ENCODE measurements around the gene BRAT1.

Gene BRAT1

DNA sequence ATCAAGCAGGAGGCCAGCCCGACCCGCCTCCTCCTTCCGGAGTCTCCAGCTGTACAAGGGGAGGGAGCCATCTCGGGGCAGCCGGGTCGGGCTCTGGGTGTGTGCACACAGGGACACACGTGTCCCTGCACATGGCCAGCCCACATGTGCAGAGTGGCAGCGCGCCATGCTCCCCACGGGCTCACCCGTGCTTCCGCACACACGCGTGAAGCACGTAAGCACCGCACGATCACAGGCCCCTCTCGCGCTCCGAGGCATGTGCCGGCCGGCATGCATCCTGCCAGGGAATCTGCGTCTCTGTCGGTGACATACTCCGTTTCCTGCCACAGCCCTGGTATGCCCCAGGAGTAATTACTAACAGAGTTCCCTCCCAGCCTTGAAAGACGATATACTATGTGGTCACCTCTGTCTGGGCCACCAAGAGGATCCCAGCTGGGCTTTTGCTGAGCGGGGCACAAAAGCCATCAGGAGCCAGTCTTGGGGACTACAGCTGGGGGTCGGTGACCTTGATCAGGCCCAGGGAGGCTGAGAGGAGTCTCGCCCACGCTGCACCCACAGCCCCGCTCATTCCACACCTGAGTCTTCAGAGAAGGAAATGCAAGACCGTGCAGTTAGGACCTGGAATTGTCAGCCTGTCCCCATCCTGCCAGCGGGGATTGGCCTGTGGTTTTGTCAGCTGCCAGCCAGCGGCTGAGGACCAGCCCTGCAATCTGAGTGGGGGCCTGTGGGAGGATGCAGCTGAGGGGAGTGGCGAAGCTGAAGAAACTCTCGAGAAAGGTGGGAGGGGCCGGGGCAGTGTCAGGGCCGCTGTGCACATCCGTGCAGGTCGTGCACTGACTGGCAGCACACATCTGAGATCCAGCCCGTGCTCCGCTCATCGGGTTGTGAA is 46.8 kb downstream of the BRAT1 start:
- no peaks in the 10 kb centered on the region for H3K9me3 ChIP-seq (ENCODE audit: severe bottlenecking)
- H3K4me3 ChIP-seq (ENCODE audit: low read depth, low read length): no peak overlapping the region
- H3K27me3 ChIP-seq (ENCODE audit: insufficient read depth, low read depth, severe bottlenecking): no peaks in the 10 kb centered on the region
- TF ChIP-seq, protein P1, sequence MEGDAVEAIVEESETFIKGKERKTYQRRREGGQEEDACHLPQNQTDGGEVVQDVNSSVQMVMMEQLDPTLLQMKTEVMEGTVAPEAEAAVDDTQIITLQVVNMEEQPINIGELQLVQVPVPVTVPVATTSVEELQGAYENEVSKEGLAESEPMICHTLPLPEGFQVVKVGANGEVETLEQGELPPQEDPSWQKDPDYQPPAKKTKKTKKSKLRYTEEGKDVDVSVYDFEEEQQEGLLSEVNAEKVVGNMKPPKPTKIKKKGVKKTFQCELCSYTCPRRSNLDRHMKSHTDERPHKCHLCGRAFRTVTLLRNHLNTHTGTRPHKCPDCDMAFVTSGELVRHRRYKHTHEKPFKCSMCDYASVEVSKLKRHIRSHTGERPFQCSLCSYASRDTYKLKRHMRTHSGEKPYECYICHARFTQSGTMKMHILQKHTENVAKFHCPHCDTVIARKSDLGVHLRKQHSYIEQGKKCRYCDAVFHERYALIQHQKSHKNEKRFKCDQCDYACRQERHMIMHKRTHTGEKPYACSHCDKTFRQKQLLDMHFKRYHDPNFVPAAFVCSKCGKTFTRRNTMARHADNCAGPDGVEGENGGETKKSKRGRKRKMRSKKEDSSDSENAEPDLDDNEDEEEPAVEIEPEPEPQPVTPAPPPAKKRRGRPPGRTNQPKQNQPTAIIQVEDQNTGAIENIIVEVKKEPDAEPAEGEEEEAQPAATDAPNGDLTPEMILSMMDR (IDR thresholded peaks at IDR 0.05; ENCODE audit: low read depth, low read length): no peak
- DNase-seq: peak; percentile 53
- H3K27ac ChIP-seq: peak overlapping the region; percentile 59
- no peaks in the 10 kb centered on the region for H3K36me3 ChIP-seq

DNA sequence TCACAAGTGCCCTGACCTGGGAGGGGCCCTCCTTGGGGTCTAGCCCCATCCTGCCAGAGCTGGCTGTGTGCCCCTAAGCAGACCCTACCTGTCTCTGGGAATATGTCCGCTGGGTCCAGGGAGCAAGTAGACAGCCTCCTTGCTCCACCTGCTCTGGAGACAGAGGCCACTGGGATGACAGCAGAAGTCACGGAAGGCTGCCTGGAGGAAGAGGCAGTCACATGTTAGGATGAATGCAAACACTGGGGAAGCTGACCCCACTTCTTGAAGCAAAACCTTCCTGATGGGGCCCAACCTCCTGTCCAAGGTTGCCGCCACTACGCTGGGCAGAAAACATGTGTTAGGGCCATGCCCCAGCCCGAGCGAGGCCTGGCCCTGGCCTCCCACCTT is 47.4 kb downstream of the BRAT1 start:
- no peak overlapping the region for H3K4me3 ChIP-seq (ENCODE audit: low read depth, low read length)
- H3K27me3 ChIP-seq (ENCODE audit: insufficient read depth, low read depth, severe bottlenecking): no peaks in the 10 kb centered on the region
- DNase-seq: no peak
- no peaks in the 10 kb centered on the region for H3K9me3 ChIP-seq (ENCODE audit: severe bottlenecking)
- H3K27ac ChIP-seq: no peak overlapping the region
- TF ChIP-seq, protein P1 (IDR thresholded peaks at IDR 0.05; ENCODE audit: low read depth, low read length): no peak
- no peaks in the 10 kb centered on the region for H3K36me3 ChIP-seq

DNA sequence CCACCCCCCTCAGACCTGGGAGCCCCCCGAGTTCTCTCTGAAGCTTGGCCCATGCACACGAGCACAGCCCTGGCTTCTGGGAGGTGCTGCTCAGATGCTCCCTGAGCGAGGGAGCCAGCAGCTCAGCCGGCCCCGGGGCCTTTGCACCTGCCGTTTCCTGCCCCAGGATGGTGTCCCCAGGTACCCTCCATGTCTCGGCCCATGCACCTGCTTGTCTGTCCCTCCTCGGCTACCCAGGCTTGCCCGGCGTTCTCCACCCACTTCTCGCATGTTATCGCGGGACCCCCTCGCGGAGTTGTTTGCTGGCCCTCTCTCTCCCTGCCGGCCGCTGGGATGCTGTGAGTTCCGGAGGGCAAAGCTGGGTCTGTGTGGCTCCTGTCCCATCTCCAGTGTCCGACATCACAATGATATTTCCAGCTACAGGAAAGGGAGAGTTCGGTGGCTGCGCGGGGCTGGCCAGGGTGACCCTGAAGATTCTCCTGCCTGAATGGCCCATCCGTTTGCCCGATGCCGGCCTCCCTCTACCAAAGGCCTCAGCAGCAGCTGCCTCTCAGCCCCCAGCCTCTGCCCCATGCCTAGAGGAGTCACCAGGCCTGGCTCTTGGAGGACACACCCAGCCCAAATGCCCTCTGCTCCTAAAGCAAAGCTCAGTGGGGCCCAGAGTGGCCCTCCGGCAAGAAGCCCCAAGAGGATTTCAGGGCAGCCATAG is 48.0 kb downstream of the BRAT1 start:
- H3K9me3 ChIP-seq (ENCODE audit: severe bottlenecking): no peaks in the 10 kb centered on the region
- H3K4me3 ChIP-seq (ENCODE audit: low read depth, low read length): no peak overlapping the region
- no peak for DNase-seq
- H3K27me3 ChIP-seq (ENCODE audit: insufficient read depth, low read depth, severe bottlenecking): no peaks in the 10 kb centered on the region
- H3K27ac ChIP-seq: no peak overlapping the region
- no peaks in the 10 kb centered on the region for H3K36me3 ChIP-seq
- TF ChIP-seq, protein P1 (IDR thresholded peaks at IDR 0.05; ENCODE audit: low read depth, low read length): no peak

DNA sequence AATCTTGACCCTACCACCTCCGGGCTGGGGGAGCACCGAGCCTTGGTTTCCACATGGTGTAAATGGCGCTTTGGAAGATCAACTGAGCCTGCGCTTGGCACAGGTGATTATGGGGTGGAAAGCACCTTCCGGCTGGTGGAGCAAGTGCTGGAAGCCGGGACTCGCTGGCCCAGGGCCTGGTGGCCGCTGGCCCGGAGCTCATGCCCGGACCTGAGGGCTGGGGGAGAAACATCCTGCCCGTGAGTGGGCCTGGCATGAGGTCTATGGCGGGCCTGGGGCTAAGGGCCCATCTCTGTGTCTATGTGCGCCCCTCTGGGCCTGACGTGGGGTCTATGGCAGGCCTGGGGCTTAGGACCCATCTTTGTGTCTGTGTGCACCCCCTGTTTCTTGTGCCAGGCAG is 49.9 kb downstream of the BRAT1 start:
- DNase-seq: no peak
- Histone ChIP-seq H3K4me3 (ENCODE audit: low read depth, low read length) (no peak overlapping the region), H3K27ac (no peak overlapping the region), H3K9me3 (ENCODE audit: severe bottlenecking) (no peaks in the 10 kb centered on the region), H3K36me3 (no peaks in the 10 kb centered on the region), H3K27me3 (ENCODE audit: insufficient read depth, low read depth, severe bottlenecking) (no peaks in the 10 kb centered on the region)
- TF ChIP-seq, protein P1 (IDR thresholded peaks at IDR 0.05; ENCODE audit: low read depth, low read length): no peak

DNA sequence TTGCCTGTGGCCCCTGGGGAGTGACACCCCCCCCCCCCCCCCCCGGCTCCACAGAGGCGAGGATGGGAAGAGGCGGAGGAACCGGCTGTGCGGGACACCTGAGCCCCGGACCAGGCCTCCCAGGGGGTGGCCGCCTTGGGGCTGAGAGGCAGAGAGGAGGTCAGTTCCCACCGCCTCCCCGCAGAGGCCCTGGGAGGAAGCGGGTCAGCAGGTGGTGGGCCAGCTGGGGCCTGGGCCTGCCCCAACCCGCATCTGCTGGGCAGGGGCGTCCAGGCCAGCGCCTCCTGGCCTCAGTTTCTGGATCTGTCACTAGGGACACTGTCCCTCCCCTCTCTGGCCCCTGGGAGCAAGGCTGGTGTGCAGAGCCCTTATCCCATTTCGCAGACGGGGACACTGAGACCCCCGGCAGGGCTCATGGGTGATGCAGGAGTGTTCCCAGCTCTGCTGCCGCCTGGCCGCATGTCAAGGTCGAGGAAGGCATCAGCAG is 50.4 kb downstream of the BRAT1 start:
- no peaks in the 10 kb centered on the region for H3K27me3 ChIP-seq (ENCODE audit: insufficient read depth, low read depth, severe bottlenecking)
- no peak for DNase-seq
- TF ChIP-seq, protein P1 (IDR thresholded peaks at IDR 0.05; ENCODE audit: low read depth, low read length): no peak
- H3K9me3 ChIP-seq (ENCODE audit: severe bottlenecking): no peaks in the 10 kb centered on the region
- no peak overlapping the region for H3K27ac ChIP-seq
- H3K36me3 ChIP-seq: no peaks in the 10 kb centered on the region
- no peak overlapping the region for H3K4me3 ChIP-seq (ENCODE audit: low read depth, low read length)
